ENCODE measurements around the gene LRRC75B. TPM values are rescaled to one million over a fixed set of nuclear protein-coding genes. Genes with fewer than 3 reads are reported as not detected.
A peak's percentile ranks its signal among the peaks of the same experiment; 100 is the strongest.

The LRRC75B gene
- total and polyA plus RNA-seq, 2 of the 13 experiments (the other 11 are each of a cell fraction or from before 2014, with no cell fraction given) = 11.8 to 34.8 TPM

DNA sequence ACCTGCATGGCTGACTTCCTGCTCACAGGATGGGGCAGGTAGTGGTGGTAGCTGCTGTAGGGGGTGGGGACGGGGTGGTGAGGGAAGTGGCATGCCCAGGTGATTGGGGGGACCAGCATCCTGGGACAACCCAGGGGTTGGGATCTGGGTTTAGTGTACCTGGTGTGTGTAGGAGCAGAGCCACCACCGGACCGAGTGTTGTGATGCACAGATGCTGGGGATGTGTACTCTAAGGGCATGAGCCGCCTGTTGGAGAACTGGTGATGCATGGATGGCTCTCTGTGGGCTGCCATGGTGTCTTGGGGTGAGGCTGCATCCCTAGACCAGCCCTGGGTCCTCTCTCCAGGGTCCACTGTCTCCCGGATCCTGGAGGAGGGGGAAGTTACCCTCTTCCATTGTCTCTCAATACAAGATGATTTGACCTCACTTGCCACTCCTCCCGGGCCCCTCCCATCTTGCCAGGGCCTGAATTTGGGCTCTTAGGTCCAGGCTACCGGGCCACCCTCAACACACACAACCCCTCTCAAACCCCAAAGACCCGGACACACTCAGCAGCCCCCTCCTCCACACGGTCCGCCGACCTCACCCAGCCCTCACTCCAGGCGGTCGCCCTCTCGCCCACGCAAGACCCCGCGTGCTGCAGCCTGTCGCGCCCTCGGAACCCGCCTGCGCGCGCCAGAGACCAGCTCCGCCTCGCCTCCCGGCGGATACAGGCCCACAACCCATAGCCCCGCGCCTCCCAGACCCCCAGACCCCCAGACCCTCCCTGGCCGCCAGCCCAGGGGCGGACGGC, 619 bp downstream of the LRRC75B start (continued):
- TF ChIP-seq, protein P1, sequence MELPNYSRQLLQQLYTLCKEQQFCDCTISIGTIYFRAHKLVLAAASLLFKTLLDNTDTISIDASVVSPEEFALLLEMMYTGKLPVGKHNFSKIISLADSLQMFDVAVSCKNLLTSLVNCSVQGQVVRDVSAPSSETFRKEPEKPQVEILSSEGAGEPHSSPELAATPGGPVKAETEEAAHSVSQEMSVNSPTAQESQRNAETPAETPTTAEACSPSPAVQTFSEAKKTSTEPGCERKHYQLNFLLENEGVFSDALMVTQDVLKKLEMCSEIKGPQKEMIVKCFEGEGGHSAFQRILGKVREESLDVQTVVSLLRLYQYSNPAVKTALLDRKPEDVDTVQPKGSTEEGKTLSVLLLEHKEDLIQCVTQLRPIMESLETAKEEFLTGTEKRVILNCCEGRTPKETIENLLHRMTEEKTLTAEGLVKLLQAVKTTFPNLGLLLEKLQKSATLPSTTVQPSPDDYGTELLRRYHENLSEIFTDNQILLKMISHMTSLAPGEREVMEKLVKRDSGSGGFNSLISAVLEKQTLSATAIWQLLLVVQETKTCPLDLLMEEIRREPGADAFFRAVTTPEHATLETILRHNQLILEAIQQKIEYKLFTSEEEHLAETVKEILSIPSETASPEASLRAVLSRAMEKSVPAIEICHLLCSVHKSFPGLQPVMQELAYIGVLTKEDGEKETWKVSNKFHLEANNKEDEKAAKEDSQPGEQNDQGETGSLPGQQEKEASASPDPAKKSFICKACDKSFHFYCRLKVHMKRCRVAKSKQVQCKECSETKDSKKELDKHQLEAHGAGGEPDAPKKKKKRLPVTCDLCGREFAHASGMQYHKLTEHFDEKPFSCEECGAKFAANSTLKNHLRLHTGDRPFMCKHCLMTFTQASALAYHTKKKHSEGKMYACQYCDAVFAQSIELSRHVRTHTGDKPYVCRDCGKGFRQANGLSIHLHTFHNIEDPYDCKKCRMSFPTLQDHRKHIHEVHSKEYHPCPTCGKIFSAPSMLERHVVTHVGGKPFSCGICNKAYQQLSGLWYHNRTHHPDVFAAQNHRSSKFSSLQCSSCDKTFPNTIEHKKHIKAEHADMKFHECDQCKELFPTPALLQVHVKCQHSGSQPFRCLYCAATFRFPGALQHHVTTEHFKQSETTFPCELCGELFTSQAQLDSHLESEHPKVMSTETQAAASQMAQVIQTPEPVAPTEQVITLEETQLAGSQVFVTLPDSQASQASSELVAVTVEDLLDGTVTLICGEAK (IDR thresholded peaks at IDR 0.05) = no peak
- TF ChIP-seq, protein P1 (CRISPR knock-in tag; IDR thresholded peaks at IDR 0.05) = no peak
- TF ChIP-seq, protein P2, sequence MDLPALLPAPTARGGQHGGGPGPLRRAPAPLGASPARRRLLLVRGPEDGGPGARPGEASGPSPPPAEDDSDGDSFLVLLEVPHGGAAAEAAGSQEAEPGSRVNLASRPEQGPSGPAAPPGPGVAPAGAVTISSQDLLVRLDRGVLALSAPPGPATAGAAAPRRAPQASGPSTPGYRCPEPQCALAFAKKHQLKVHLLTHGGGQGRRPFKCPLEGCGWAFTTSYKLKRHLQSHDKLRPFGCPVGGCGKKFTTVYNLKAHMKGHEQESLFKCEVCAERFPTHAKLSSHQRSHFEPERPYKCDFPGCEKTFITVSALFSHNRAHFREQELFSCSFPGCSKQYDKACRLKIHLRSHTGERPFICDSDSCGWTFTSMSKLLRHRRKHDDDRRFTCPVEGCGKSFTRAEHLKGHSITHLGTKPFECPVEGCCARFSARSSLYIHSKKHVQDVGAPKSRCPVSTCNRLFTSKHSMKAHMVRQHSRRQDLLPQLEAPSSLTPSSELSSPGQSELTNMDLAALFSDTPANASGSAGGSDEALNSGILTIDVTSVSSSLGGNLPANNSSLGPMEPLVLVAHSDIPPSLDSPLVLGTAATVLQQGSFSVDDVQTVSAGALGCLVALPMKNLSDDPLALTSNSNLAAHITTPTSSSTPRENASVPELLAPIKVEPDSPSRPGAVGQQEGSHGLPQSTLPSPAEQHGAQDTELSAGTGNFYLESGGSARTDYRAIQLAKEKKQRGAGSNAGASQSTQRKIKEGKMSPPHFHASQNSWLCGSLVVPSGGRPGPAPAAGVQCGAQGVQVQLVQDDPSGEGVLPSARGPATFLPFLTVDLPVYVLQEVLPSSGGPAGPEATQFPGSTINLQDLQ (CRISPR knock-in tag; IDR thresholded peaks at IDR 0.05) = no peak
- TF ChIP-seq, protein P3, sequence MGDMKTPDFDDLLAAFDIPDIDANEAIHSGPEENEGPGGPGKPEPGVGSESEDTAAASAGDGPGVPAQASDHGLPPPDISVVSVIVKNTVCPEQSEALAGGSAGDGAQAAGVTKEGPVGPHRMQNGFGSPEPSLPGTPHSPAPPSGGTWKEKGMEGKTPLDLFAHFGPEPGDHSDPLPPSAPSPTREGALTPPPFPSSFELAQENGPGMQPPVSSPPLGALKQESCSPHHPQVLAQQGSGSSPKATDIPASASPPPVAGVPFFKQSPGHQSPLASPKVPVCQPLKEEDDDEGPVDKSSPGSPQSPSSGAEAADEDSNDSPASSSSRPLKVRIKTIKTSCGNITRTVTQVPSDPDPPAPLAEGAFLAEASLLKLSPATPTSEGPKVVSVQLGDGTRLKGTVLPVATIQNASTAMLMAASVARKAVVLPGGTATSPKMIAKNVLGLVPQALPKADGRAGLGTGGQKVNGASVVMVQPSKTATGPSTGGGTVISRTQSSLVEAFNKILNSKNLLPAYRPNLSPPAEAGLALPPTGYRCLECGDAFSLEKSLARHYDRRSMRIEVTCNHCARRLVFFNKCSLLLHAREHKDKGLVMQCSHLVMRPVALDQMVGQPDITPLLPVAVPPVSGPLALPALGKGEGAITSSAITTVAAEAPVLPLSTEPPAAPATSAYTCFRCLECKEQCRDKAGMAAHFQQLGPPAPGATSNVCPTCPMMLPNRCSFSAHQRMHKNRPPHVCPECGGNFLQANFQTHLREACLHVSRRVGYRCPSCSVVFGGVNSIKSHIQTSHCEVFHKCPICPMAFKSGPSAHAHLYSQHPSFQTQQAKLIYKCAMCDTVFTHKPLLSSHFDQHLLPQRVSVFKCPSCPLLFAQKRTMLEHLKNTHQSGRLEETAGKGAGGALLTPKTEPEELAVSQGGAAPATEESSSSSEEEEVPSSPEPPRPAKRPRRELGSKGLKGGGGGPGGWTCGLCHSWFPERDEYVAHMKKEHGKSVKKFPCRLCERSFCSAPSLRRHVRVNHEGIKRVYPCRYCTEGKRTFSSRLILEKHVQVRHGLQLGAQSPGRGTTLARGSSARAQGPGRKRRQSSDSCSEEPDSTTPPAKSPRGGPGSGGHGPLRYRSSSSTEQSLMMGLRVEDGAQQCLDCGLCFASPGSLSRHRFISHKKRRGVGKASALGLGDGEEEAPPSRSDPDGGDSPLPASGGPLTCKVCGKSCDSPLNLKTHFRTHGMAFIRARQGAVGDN (CRISPR knock-in tag; IDR thresholded peaks at IDR 0.05) = peak; percentile 65
- TF ChIP-seq, protein P4, sequence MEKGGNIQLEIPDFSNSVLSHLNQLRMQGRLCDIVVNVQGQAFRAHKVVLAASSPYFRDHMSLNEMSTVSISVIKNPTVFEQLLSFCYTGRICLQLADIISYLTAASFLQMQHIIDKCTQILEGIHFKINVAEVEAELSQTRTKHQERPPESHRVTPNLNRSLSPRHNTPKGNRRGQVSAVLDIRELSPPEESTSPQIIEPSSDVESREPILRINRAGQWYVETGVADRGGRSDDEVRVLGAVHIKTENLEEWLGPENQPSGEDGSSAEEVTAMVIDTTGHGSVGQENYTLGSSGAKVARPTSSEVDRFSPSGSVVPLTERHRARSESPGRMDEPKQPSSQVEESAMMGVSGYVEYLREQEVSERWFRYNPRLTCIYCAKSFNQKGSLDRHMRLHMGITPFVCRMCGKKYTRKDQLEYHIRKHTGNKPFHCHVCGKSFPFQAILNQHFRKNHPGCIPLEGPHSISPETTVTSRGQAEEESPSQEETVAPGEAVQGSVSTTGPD (CRISPR knock-in tag; IDR thresholded peaks at IDR 0.05) = no peak
- TF ChIP-seq TGIF2 (CRISPR knock-in tag; IDR thresholded peaks at IDR 0.05) (no peak), EEA1 (CRISPR knock-in tag; IDR thresholded peaks at IDR 0.05; ENCODE audit: borderline replicate concordance) (0 out of 2 replicates have a peak, but pooled peaks have one; percentile 17), ZNF883 (CRISPR knock-in tag; IDR thresholded peaks at IDR 0.05; ENCODE audit: not compliant biosample characterization) (no peak), SIX1 (CRISPR knock-in tag; IDR thresholded peaks at IDR 0.05; ENCODE audit: borderline replicate concordance) (no peak)

Data from HepG2 (cell line).